AG09319 (cell line): Measurements from ENCODE around the gene HK1.
"Not testable (repeated sequence)": the region's sequence is repeated elsewhere in the genome, so short reads cannot be mapped to it uniquely, and the experiment has no call there.

Experiments used
- DNase-seq: peaks from one replicate; pipeline ENCODE4 v3.0.0-alpha.2; 2010; ENCODE audit warnings: low read depth; ENCODE audit errors: extremely low read depth
- TF ChIP-seq, protein P1 (sequence below): IDR thresholded peaks from 2 replicates; pipeline ENCODE4 v1.5.1; 2011; ENCODE audit warnings: low read depth, mild to moderate bottlenecking, inconsistent platforms, low read length, moderate library complexity

Gene HK1

DNA sequence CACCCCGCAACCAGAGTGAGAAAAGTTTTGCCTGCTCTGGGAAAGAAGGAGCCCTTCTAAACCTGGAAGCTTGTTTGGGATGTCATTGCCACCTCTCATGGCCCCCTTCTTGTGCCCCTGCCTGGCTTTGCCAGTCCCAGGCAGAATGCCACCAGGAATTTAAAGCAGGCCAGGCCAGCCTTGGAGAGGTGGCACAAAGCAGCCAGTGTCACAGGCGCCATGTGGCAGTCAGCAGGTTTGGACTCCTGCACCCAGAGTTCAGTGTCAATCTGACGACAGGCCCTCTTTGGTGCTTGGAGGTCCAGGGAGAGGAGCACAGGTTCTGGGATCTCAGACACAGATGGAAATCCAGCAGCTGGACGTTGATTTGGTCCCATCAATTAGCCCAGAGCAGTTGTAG, 12.7 kb downstream of the HK1 start:
- TF ChIP-seq, protein P1, sequence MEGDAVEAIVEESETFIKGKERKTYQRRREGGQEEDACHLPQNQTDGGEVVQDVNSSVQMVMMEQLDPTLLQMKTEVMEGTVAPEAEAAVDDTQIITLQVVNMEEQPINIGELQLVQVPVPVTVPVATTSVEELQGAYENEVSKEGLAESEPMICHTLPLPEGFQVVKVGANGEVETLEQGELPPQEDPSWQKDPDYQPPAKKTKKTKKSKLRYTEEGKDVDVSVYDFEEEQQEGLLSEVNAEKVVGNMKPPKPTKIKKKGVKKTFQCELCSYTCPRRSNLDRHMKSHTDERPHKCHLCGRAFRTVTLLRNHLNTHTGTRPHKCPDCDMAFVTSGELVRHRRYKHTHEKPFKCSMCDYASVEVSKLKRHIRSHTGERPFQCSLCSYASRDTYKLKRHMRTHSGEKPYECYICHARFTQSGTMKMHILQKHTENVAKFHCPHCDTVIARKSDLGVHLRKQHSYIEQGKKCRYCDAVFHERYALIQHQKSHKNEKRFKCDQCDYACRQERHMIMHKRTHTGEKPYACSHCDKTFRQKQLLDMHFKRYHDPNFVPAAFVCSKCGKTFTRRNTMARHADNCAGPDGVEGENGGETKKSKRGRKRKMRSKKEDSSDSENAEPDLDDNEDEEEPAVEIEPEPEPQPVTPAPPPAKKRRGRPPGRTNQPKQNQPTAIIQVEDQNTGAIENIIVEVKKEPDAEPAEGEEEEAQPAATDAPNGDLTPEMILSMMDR: no peak
- DNase-seq: no peak

DNA sequence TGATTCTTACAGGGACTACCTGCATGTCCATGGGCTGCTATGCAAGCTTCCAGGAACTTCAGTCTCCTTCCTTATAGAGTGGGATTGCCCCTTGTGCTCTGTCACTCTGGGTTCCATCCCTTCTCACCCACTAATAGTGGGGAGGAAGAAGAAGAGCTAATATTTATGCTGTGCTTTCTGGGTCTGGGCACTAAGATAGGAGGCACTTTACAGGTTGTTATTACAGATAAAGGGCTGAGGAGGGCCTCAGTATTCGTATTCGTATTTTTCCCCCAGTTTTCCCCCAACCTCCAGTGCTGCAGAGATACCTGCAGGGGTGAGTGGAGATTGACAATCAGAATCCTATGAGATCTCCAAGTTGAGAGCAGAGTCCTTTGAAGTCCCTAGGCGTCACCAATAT, 14.2 kb downstream of the HK1 start:
- TF ChIP-seq, protein P1: no peak
- no peak for DNase-seq

DNA sequence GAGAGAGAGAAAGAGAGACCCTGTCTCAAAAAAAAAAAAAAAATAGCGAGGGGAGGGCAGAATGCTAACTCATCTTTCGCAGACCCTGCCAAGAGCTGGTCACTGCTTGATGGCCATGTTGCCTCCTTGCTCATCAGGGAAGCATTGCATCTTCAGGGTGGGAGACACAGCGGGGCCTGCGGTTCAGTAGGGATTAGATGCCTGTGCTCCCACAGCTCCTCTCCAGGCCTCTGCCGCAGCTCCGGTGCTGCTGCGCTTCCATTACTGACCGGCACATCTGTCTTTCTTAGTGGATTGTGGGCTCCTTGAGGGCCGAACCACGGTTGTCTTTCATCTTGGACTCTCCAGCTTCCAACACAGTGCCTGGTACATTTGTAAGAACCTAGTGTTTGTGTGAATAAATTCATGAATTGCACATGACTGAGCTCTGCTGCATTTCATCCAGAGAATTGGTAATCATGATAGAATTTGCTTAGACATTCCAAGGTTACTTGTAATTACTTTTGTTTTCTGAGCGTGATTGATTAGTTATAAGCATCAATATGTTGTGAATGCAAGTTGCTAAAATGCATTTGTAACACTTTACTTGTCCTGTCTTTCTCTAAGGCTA, 16.8 kb downstream of the HK1 start:
- no peak for DNase-seq

DNA sequence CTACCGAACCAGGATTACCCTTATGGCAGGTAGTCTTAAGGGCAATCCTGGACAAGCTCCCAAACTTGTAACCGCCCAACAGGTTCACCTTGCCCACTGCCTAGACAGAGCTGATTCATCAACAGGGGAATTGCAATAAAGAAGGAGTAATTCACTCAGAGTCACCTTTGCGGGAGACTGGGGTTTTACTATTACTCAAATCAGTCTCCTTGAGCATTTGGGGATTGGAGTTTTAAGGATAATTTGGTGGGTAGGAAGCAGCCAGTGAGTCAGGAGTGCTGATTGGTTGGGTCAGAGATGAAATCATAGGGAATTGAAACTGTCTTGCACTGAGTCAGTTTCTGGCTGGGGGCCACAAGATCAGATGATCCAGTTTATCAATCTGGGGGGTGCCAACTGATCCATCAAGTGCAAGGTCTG, 25.3 kb downstream of the HK1 start:
- DNase-seq: no peak
- TF ChIP-seq, protein P1: no peak

More for the DNA sequence above, 16.8 kb downstream of the HK1 start:
- TF ChIP-seq, protein P1: no peak

DNA sequence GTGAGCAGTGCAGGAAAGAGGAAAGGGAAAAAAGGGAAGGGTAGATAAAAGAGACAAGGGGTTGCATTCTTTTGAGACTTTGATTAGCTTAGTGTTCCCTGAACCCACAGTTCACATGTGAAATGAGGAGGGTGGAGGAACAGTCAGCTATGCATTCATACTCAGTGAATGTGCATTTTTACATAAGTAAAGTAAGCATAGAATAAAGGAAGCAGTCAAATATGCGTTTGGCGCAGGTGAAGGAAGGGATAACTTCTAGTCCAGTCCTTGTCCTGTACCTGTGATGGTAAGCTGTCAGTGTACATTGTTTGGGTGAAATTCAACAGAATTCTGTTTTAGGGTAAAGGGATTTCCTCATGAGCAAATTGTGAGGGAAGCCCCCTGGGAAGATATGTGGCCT, 28.1 kb downstream of the HK1 start:
- DNase-seq: no peak

DNA sequence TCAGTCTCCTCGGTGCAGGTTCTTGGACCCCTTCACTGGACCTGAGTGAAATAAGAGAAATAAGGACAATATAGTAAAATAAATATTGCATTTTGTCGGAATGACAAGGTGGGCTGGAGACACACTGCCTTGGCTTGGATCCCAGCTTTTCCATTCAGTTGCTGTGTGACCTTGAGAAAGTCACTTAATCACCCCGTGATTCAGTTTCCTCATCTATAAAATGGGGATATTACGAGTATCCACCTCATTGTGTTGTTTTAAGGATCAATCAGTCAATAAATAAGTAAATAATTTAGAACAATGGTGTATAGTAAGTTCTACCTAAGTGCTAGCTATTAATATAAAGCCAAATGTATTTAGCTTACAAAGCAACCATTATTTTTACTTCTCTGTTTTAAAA, 29.1 kb downstream of the HK1 start:
- no peak for DNase-seq
- TF ChIP-seq, protein P1: no peak

More for the DNA sequence above, 28.1 kb downstream of the HK1 start:
- TF ChIP-seq, protein P1: no peak

DNA sequence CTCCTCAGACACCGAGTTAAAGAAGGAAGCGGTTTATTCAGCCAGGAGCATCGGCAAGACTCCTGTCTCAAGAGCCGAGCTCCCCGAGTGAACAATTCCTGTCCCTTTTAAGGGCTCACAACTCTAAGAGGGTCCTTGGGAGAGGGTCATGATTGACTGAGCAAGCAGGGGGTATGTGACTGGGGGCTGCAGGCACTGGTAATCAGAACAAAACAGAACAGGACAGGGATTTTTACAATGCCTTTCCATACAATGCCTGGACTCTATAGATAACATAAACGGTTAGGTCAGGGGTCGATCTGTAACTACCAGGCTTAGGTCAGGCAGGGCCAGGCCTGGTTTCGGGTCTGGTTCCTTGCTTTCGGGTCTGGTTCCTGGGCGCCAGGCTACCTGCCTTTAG, 30.0 kb downstream of the HK1 start:
- not testable (repeated sequence) for DNase-seq

DNA sequence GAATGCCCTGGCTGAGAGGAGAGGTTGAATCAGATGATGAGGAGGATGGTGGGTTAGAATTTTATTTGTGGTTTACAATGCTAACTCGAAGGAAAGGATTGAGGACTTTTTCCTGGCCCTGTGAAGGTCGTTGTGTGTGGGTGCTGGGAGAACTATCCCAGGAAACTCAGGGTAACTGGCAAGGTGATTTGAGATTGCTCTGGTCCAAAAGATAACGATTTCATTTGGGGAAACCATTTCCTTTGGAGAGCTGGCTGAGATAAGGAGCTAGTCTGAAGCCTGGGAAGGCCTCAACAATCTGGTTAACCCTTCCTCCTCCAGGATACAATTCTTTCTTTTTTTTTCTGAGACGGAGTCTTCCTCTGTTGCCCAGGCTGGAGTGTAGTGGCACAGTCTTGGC, 33.0 kb downstream of the HK1 start:
- TF ChIP-seq, protein P1: no peak
- DNase-seq: no peak
